ENCODE data around the gene CEP128.
"Not testable (repeated sequence)": the region's sequence is repeated elsewhere in the genome, so short reads cannot be mapped to it uniquely, and the experiment has no call there.

The CEP128 gene

DNA sequence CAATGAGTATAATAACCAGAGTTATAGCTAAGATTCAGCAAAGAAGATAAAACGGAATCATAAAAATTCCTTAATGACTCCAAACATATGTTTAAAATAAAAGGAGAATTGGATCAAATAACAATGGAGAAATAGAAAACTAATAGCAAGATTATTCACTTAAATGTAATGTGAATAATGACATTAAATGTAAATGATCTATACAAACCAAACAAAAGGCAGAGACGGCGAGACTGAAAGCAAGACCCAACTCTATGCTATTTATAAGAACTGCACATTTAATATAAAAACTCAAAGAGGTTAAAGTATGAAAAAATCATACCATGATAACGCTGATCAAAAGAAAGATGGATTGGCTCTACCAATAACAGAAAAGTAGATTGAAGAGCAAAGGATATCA, 10.0 kb upstream of the CEP128 start:
- DNase-seq = no peak

GRCh38 chr14:80948291-80948690, 6.8 kb upstream of the CEP128 start:
- no peak for DNase-seq

DNA sequence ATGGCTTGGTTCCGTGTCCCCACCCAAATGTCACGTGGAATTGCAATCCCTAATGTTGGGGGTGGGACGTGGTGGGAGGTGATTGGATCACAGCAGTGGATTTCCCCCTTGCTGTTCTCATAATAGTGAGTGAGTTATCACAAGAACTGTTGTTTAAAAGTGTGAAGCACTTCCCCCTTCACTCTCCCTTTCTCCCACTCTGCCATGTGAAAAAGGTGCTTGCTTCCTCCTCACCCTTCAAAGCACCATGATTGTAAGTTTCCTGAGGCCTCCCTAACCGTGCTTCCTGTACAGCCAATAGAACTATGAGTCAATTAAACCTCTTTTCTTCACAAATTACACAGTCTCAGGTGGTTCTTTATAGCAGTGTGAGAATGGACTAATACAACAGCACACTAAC, 5.3 kb upstream of the CEP128 start:
- DNase-seq = peak; percentile 18

GRCh38 chr14:80946187-80946586, 4.6 kb upstream of the CEP128 start:
- DNase-seq = no peak

DNA sequence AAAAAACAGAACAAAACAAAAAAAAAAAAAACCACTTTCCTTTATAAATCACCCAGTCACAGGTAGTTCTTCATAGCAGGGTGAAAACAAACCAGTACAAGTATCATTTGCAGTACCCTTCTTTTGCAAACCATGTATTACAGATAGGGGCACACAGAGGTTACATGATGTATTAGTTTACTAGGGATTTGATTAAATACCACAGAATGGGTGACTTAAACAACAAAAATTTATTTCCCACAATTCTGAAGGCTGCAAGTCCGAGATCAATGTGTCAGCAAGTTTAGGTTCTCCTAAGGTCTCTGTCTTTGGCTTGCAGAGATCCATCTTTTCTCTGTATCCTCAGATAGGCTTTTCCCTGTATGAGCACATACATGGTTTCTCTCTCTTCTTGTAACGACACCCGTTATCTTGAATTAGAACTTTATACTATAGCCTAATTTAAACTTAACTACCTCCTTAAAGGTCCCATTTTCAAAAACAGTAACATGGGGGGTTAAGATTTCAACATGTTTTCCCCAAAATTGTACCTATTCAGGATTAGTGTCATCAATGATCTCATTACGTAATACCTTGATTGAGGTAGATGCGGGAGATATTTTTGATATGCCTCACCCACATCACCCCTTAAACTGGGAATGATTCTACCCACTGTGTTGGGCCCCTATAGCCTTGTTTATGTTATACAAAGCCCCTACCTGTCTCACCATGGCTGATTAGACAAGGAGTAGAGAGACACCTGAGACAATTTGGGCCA, 3.5 kb upstream of the CEP128 start:
- no peak for DNase-seq

- DNase-seq = no peak
Observed at GRCh38 chr14:80942191-80942600, 658 bp upstream of the CEP128 start.

- DNase-seq = no peak
Observed at GRCh38 chr14:80940146-80940545, 1.4 kb downstream of the CEP128 start.

DNA sequence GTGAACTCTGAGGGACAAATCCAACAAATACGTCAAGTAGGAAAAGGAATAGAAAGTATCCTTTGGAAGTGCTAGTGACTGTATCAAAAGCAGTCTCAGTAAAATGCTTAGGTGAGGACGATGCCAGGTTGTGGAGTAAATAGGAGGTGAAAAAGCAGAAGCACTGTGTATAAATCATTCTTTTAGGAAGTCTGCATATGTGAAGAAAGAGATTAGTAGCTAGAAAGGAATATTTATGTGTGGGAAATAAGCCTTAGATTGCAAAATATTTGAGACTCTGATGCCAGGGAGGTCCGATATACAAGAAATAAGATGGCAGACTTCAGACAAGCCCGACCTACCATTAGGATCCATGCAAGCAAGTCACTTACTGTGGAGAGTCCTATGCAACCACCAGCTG, 7.9 kb downstream of the CEP128 start:
- no peak for DNase-seq

DNA sequence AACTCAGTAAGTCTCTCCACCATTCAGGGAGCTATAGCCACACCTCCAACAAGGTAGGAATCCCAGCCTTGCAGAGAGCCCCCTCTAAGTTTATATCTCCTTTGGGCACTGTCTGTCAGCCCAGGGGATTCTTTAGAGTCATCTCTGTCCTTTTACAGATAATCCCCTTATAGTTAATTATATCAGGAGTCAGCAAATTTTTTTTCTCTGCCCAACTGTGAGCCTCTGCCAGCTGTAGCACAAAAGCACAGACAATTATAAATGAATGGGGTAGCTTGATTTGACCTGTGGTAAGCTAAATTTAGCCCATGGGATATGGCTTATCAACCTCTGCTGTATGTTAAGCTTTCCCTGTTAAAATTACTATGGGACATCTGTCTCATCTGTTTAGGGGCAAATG, 8.3 kb downstream of the CEP128 start:
- DNase-seq = no peak

DNA sequence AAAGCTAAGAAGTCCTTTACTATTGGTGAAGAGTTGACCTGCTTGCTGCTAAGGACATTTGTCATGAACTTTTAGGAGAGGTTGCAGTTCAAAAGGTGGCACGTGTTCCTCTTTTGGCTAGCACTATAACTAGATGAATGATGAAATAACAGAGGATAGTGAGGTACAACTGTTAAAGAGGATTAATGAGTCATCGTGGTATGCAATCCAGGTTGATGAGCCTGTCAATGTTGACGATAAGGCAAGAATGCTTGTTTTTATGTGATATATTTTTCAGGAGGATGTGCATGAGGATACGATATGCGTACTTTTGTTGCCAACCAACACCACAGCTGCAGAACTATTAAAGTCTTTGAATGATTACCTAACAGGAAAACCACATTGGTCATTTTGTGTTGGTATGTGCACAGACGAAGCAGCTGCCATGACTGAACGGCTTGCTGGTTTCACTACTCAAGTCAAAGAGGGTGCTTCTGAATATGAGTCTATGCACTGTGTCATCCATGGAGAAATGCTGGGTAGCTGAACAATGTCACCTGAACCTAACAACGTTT, 10.6 kb downstream of the CEP128 start:
- peak; percentile 69 for DNase-seq

DNA sequence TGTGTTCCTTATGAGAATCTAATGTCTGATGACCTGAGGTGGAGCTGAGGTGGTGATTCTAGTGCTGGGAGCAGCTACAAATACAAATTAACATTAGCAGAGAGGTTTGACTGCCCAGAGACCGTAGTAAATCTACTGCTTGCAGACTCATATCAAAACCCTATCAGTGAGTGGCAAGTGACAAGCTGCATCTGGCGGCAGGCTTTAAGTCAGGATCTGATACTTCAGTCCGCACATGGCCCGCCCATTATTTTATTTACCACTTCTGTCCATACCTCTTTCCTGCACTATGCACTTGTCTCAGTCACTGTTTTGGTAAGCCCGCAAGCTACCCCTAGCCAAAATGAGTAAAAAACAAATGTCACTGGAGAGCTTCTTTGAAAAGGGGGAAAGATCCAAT, 11.4 kb downstream of the CEP128 start:
- DNase-seq = no peak

GRCh38 chr14:80927083-80927989, 14.2 kb downstream of the CEP128 start:
- DNase-seq = no peak

DNA sequence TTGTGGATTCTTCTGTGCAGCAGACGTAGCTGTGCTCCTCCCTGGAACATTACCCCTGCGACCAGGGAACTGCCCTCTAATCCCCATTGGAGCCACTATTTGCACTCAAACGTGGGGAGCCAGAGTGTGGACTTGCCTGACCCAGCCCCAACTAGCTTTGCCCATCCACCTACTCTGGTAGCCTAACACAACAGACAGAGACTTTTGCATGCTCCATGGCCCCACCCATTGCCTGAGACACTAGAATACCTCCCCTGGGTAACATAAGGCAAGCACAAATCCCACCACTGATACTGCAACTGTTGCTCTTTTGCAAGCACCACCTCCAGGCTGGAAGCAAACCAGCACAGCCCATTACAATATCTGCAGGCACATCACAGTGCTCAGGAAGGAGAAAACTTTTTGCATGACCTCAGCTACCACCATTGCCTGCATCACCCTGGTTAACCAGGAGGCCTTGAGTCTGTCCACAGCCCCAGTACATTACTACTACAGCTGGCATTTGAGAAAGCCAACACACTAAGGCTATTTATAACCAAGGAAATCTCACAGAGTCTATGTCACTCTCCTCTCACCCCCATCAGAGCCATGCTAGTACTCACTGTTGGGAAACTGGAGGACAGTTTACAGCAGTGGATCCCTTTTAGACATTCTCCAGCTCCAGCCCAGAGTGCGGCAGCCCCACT, 15.0 kb downstream of the CEP128 start:
- DNase-seq = no peak

DNA sequence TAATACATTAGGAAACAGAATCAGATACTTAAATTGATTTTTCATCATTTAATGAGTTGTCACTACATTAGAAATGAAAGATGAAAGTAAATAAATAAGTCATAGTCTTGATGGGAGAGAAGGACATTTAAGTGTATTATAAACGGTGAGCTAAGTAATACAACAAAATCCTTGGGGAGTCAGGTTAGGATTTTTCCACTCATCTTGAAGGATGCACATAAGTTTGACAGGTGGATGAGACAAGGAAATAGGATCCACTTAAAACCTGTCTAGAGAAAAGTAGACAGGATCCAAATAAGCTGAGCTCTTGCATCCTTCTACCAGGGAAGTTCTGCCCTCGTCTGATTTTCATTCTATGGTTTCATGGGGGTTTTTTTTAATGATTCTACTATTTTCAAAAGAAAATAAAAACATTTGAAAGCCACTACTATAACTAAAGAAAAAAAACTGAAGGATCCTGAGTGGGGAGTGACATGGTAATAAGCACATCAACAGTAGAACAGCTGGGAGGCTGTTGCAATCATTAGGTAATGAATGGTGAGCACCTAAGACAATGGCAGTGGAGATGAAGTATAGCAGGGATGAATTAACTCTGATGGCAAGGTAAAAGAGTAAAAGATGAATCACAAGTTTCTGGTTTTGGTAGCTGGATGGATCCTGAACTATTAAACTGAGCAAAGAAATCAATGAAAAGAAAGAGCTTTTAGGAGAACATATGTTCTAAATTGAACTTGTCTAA, 17.0 kb downstream of the CEP128 start:
- no peak for DNase-seq

DNA sequence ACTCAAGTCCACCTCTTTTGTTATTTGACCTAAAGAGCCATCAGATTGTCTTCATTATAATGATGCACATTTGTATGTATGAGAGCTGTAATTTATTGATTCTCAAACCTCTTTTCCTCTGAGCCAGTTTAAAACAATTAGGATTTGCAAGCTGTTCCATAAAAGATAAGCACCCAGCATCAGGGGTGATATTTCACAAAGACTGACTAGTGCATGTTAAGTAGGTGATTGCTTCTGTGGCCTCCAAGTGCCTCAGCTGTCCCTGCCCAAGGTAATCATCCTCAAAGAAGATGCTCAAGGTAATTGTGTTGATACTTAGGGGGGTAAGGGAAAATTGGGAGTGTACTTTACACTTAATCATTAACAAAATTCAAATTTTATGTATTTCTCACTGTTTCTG, 18.2 kb downstream of the CEP128 start:
- DNase-seq = no peak

- DNase-seq = no peak
Observed at GRCh38 chr14:80919622-80920021, 21.9 kb downstream of the CEP128 start.

DNA sequence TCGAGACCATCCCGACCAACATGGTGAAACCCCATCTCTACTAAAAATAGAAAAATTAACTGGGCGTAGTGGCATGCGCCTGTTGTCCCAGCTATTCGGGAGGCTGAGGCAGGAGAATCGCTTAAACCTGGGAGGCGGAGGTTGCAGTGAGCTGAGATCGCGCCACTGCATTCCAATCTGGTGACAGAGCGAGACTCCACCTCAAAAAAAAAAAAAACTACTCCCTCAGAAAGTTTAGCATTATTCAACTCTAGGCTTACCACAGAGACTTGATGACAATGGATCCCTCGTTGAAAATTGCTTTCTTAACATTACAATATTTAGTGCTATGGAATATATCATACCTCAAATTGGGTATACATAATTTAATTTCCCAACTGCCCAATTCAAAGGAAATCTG, 29.5 kb downstream of the CEP128 start:
- DNase-seq = not testable (repeated sequence)

- DNase-seq = no peak
Observed at GRCh38 chr14:80906946-80907345, 34.6 kb downstream of the CEP128 start.

DNA sequence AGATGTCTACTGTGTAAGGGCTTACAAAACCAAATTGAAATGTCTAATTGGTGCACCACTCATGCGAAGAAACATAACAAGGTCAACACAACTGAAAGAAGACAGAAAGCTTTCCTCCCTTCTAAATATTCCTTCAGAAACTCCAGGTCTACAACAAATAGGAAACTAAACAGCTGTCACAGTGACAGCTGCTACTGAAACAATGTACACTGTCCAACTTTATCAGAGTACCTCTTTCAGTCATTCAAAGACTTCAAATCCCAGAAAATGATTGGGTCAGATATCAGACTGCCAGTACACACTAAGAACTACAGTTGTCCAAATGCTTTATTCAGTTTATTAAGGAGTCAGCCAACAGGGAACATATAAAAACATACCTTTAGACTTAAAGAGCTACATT, 35.2 kb downstream of the CEP128 start:
- no peak for DNase-seq

DNA sequence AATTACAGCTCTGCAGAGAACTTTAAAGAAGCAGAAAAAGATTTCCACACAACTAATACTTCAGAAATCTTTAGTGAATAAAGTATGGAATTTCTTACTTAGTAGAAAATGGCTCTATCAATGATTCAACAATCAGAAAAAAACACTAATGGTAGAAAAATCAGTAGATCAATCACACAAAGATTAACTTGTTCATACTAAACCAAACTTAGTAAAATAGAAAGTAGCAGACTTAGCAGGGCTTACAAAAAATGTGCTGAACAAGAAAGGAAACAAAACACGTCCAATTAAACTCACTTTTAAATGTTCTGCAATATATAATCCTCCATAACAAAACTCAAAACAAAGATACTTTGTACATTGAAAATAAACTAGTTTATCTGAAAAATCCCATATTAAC, 38.9 kb downstream of the CEP128 start:
- no peak for DNase-seq

DNA sequence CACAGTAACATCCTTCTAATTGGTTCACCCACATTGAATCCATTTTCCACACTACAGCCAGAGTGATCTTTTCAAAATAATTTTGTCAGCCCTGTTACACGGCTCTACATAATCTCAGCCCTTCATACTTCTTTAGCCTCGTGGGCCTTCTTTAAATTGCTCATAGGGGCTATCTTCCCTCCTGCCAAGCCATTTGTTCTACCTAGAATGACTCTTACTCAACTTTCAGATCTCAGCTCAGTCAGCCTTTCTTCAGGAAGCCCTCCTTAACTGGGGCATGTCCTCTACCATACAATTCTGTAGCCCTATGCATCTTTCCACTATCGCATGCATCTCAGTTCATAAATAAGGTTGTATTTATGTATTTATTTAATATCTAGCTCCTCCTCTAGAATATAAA, 39.7 kb downstream of the CEP128 start:
- no peak for DNase-seq

- no peak for DNase-seq
Observed at GRCh38 chr14:80901260-80901659, 40.3 kb downstream of the CEP128 start.

GRCh38 chr14:80872645-80873044, 68.9 kb downstream of the CEP128 start:
- no peak for DNase-seq

Measured in activated CD4-positive, alpha-beta T cell treated with anti-CD3 and anti-CD28 coated beads for 48 hours (primary cell).